AG09319 (cell line): ENCODE data around the gene TLR3.
A peak's percentile ranks its signal among the peaks of the same experiment; 100 is the strongest.

Experiments used
- DNase-seq: peaks from one replicate; pipeline ENCODE4 v3.0.0-alpha.2; 2010; ENCODE audit warnings: low read depth; ENCODE audit errors: extremely low read depth
- CTCF ChIP-seq: IDR thresholded peaks from 2 replicates; pipeline ENCODE4 v1.5.1; 2011; ENCODE audit warnings: low read depth, mild to moderate bottlenecking, inconsistent platforms, low read length, moderate library complexity

Gene TLR3

GRCh38 chr4:186024637-186025407 lies 44.1 kb upstream of the TLR3 start:
- no peak for DNase-seq
- TF ChIP-seq CTCF, result no peak

GRCh38 chr4:186025408-186025690 lies 43.6 kb upstream of the TLR3 start:
- no peak for DNase-seq
- TF ChIP-seq CTCF, result no peak

- no peak for DNase-seq
- no peak for TF ChIP-seq CTCF
Observed at GRCh38 chr4:186027405-186027804, 41.6 kb upstream of the TLR3 start.

- DNase-seq, result peak; percentile 39
- TF ChIP-seq CTCF, result no peak
Observed at GRCh38 chr4:186029571-186030398, 39.2 kb upstream of the TLR3 start.

GRCh38 chr4:186030399-186030775 lies 38.6 kb upstream of the TLR3 start:
- no peak for TF ChIP-seq CTCF
- DNase-seq, result no peak

- no peak for DNase-seq
- no peak for TF ChIP-seq CTCF
Observed at GRCh38 chr4:186030795-186031194, 38.2 kb upstream of the TLR3 start.

- DNase-seq, result no peak
Observed at GRCh38 chr4:186032259-186032658, 36.7 kb upstream of the TLR3 start.

More at GRCh38 chr4:186032259-186032658, 36.7 kb upstream of the TLR3 start:
- no peak for TF ChIP-seq CTCF
